ENCODE results near the gene TLE5. TPM values are rescaled to one million over a fixed set of nuclear protein-coding genes. Genes with fewer than 3 reads are reported as not detected.

Gene TLE5
- total RNA-seq, 2 donors from 2014 or later = 869 to 1,050 TPM

GRCh38 chr19:3067563-3067962, 5.3 kb upstream of the TLE5 start:
- H3K27me3 ChIP-seq = no peaks in the 10 kb centered on the region
- TF ChIP-seq, protein P1, sequence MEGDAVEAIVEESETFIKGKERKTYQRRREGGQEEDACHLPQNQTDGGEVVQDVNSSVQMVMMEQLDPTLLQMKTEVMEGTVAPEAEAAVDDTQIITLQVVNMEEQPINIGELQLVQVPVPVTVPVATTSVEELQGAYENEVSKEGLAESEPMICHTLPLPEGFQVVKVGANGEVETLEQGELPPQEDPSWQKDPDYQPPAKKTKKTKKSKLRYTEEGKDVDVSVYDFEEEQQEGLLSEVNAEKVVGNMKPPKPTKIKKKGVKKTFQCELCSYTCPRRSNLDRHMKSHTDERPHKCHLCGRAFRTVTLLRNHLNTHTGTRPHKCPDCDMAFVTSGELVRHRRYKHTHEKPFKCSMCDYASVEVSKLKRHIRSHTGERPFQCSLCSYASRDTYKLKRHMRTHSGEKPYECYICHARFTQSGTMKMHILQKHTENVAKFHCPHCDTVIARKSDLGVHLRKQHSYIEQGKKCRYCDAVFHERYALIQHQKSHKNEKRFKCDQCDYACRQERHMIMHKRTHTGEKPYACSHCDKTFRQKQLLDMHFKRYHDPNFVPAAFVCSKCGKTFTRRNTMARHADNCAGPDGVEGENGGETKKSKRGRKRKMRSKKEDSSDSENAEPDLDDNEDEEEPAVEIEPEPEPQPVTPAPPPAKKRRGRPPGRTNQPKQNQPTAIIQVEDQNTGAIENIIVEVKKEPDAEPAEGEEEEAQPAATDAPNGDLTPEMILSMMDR (IDR thresholded peaks at IDR 0.05) = no peak
- H3K4me1 ChIP-seq = peaks cover 0 to 9% of the 10 kb centered on the region in 2 donors
- no peak for DNase-seq (ENCODE audit: low spot score)
- no peak overlapping the region for H3K4me3 ChIP-seq
- H3K9me3 ChIP-seq = no peaks in the 10 kb centered on the region
- H3K27ac ChIP-seq = no peak overlapping the region
- no peaks in the 10 kb centered on the region for H3K36me3 ChIP-seq

DNA sequence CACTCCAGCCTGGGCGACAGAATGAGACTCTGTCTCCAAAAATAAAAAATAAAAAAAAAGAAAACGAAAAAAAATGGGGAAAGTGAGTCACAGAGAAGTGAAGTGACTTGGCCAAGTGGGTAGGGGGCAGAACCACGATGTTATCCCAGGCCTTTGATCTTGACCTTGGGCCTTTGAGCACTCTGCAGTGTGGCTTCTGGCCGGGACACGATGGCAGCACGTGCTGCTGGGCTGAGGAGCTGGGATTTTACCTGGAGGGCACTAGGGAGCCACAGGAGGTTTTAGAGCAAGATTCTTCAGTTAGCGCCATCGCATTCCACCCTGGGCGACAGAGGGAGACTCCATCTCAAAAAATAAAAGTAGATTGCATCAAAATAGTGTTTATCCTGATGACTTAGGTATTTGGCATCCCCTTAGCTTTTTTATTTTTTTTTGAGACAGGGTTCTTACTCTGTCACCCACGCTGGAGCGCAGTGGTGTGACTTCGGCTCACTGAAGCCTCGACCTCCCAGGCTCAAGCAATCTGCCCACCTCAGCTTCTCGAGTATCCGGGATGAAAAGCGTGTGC, 4.3 kb upstream of the TLE5 start:
- Histone ChIP-seq H3K4me3 (no peak overlapping the region), H3K36me3 (no peaks in the 10 kb centered on the region), H3K9me3 (no peaks in the 10 kb centered on the region), H3K4me1 (peaks cover 0 to 10% of the 10 kb centered on the region in 2 donors), H3K27ac (no peak overlapping the region), H3K27me3 (no peaks in the 10 kb centered on the region)
- DNase-seq (ENCODE audit: low spot score) = no peak
- TF ChIP-seq, protein P1 (IDR thresholded peaks at IDR 0.05) = no peak

DNA sequence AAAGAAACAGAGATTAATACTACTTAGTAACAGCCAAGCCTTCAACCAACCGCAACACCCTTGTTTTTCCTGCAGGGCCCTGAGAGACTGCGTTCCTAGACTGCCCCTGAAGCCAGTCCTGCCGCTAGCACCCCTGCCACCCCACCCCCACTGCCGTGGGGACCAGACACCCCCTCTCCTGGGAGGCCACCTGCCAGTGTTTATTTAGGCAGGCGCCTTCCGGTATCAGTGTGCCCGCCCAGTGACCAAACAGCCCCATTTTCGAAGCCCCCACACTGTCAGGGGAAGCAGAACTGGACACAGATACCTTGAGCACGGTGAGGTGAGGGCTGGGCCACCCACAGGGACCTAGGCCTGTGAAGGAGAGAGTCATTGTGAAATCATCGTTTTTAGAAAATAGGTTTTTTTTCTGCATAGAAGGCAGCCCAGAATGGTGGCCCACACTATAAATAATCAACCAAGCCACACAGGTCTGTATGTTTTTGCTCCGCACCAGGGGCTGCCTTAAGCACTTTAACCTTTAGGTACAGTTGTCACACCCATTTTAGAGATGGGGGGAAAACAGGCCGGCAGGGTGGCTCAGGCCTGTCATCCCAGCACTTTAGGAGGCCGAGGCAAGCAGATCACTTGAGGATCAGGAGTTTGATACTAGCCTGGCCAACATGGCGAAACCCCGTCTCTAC, 3.5 kb upstream of the TLE5 start:
- H3K27ac ChIP-seq = no peak overlapping the region
- H3K9me3 ChIP-seq = no peaks in the 10 kb centered on the region
- TF ChIP-seq, protein P1 (IDR thresholded peaks at IDR 0.05) = no peak
- no peak overlapping the region for H3K4me3 ChIP-seq
- H3K36me3 ChIP-seq = no peaks in the 10 kb centered on the region
- no peaks in the 10 kb centered on the region for H3K27me3 ChIP-seq
- no peak for DNase-seq (ENCODE audit: low spot score)
- peaks cover 0 to 16% of the 10 kb centered on the region in 2 donors for H3K4me1 ChIP-seq

- Histone ChIP-seq H3K27me3 (no peaks in the 10 kb centered on the region), H3K9me3 (no peaks in the 10 kb centered on the region), H3K4me1 (peaks cover 0 to 32% of the 10 kb centered on the region in 2 donors), H3K4me3 (no peak overlapping the region), H3K27ac (no peak overlapping the region), H3K36me3 (peaks cover 10% of the 10 kb centered on the region)
- TF ChIP-seq, protein P1 (IDR thresholded peaks at IDR 0.05) = no peak
- DNase-seq (ENCODE audit: low spot score) = no peak
These were observed 1.7 kb upstream of the TLE5 start for GRCh38 chr19:3064011-3064330.

DNA sequence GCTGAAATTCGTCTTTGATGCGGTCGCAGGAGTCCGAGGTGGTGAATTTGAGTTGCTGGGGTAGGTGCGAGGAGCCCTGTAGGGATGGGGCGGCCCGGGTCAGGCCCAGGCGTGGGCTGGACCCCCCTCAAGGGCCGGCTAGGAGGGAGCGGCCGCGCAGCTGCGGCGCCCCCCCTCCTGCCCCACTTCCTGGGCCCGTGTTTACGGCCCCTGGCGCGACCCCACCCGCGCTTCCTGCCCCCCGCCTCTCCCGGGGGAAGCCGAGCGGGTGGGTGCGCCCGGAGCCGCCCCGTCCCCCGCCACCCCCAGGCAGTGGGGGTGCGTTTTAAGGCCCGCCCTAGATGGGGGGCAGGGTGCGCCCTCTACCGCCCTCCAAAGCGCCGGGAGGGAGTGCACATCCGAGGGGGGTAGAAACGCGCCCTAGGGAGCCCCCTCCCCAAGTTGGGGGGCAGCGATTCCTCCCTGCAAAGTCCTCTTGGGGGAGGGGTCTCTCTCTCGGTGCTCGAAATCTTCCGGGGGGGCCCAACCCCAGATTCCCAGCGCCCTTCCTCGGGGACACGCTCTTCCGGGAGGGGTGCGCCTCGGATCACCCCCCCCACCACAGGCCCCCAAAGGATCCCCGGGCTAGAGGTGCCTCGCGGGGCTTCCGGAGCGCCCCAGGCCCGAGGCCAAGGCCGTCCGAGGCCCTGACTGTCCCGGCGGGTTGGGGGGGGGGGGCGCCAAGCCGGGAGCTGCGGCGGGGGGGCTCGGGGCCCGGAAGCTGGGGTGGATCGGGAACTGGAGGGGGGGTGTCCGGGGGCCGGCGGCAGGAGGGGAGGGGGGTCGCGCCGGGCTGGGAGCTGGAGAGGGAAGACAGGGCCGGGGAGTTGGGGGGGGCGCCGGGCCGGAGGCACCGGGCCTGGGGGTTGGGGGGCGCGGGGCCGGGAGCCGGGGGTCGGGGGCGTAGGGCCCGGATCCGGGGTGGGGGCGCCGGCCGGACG, 823 bp downstream of the TLE5 start:
- H3K27ac ChIP-seq = peak overlapping the region; percentile 98 to 99
- H3K4me1 ChIP-seq = peaks cover 0 to 57% of the 10 kb centered on the region in 2 donors
- peak overlapping the region; percentile 69 to 90 for H3K4me3 ChIP-seq
- TF ChIP-seq, protein P1 (IDR thresholded peaks at IDR 0.05) = peak in 1 of 2 donors; percentile 65
- peaks cover 35% of the 10 kb centered on the region for H3K36me3 ChIP-seq
- H3K27me3 ChIP-seq = no peaks in the 10 kb centered on the region
- DNase-seq (ENCODE audit: low spot score) = no peak
- no peaks in the 10 kb centered on the region for H3K9me3 ChIP-seq
